Activated T-cell treated with anti-CD3 and anti-CD28 coated beads, Interleukin-2, amount 50 U/mL, for 1 hour (primary cell): ENCODE results near the gene ADD2.

ENCODE experiments used
- DNase-seq: peaks from one replicate; pipeline ENCODE4 v3.0.0-alpha.2; 2020

The ADD2 gene

DNA sequence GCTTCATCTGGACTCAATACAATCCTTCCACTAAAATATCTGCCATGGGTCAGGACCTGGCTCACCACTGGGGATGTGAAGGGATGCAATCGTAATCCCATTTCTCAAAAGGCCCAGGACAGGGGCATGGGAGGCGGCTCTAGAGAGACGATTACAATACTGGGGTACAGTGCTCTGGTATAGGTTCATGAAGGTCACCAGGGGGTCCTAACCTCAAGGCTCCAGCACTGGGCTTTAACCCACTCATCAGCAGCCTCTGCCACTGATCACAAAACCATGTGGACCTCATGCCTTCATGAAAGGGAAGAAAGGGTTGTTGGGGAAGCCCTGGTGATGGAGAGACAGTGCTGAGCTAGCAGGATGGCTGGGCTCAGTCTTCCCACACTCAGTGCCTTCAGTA is 48.8 kb downstream of the ADD2 start:
- no peak for DNase-seq

DNA sequence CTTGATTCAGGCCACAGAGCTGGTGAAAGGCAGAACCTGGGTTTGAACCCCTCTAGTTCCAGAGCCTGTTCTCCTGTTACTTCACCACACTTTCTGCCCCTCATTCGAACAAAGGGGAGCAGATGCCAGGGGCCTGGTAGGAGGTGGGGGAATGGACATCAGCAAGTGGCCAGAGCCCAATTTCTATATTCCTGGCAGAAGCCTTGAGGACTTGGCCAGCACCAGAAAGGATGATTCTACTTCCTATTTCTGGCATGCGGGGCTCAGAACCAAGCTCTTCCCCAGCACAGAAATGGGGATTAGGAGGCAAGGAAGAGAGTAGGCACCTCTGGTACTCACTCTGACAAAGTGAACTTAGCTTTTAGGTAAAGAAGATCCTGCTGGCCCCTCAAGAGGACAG is 49.3 kb downstream of the ADD2 start:
- DNase-seq, result no peak

DNA sequence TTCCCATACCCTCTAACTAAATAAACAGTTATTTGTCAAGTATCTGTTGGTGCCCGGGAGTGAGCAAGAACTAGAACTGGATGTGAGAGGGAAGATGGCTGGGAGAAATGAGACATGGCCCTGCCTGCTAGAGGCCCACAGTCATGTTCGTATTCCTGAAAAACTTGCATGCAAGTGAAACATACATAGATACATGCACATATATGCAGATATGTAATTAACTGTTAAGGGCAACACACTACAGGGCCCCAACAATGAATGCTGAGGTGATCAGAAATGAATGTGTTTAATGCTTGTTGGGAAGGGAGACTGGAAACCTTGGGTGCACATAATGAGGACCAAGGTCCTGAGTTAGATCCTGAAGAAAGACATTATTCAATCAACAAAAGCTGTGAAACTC is 49.8 kb downstream of the ADD2 start:
- no peak for DNase-seq

GRCh38 chr2:70717431-70718038 is 50.5 kb downstream of the ADD2 start:
- no peak for DNase-seq

GRCh38 chr2:70716951-70717350 is 51.0 kb downstream of the ADD2 start:
- DNase-seq, result no peak

GRCh38 chr2:70716131-70716743 is 51.8 kb downstream of the ADD2 start:
- DNase-seq, result no peak

DNA sequence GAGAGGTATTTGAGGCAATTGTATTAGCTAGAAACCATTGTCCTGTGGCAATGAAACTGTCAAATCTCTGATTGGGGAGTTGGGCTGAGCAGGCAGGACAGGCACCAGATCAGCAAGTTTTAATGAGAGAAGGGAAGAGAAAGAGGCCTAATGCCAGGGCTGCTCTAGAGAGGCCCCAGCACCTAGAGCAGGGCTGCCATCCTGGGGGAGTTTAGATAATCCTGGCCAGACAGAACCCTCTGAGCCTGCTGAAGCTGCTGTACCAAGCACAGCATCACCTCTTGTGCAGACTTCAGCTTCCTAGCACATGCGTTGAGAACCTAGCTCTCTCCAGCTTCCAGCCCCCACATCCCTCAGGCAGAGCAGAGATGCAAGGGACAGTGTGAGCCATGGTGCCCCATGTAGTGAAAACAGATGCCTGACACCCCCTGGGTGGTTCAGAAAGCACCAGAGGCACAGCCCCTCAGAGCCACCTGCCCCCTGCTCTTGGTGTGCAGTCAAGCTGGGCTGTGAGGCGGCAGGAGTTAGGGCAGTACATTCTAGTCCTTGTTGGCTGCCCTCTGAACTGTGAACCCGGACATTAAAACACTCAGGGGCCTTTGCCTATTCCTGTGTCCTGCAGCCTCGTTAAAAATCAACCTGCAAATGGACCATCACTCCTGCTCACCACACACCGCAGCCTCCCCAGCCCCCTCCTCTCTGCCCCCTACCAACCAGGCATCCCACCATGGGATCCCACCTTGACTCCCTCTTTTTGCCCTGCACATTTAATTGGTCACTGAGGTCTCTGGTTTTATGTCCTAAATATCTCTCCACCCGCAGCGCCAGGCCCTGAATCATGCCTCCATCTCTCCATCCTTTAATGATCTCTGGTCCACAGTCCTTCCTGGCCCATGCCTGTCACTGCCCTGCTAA is 52.7 kb downstream of the ADD2 start:
- no peak for DNase-seq

DNA sequence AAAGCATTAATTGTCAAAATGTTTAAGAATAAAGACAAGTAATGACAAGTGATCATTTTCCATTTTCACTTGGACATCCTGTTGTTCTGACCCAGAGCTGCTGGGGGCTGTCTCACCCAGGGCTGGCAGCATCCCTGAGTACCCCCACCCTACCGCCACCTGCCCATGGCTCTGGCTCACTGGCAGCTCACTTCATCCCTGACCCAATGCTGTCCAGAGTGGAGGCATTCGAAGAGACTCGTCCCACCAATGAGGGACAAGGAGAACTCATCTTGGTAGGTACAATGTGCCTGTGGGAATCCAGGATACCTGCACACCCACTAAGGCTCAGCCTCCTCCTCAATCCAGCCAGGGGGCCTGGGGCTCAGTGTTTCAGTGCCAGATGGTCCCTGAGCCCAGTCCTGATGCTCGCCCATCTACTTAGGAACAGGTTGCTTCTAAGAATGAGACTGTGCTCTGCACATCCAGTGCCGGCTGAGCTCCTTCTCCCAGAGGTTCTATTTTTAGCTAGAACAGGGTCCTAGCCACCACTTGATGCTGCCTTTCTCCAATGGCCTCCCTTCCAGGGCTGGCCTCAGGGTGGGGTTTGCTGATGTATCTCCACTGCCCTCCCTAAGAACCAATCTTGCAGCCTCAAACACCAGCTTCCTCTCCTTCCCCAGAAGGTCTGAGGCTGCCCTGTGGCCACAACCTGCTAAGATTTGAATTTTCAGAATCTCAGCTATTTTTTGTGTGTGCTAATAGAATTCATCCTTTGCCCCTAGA is 53.7 kb downstream of the ADD2 start:
- no peak for DNase-seq

DNA sequence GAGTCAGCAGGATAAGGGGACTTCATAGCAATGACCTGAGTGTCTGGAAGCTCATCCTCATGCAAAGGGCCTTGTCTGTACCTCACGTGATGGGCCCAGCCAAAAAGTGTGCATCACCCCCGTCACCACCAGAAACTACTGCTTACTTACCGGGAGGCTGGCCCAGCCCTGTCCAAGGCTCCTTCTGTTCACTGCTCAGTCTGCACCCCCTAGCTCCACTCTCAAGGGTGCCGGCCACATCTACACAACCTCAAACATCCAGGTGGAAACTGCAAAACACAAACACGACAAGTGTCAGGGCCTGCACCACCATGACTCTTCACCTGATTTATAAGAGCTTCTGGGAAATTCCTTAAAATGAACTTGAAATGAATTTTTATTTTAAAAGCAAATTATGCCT is 55.1 kb downstream of the ADD2 start:
- DNase-seq, result no peak

GRCh38 chr2:70711191-70711590 is 56.8 kb downstream of the ADD2 start:
- no peak for DNase-seq

DNA sequence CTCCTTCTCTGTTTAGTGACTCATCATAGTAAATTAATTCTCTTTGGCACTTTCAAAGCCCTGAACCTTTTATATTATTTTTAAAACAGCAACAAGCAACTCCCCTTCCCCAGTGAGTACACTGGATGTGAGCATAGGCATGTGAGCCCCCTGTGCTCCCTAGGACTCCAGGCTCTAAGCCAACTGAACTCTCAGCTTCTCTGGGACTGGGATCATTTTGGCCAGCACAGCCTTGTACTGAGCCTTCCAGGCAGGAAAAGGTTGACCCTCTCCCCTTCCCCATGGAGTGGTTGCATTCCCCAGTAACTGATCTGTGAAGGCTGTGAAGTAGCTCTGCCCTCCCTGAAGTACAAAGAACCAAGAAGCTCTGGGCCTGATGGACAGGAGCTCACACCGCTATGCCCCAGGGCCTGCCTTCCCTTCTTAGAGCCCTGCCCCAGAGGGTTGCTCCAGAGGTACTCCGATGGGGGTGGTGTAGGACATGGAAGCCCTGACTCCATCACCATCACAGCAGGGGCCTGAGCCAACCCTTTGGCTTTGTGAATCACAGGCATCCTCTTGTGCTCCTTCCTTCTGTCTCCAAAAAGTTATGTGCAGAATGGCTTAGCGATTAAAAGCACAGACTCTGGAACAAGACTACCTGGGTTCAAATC is 57.8 kb downstream of the ADD2 start:
- no peak for DNase-seq

DNA sequence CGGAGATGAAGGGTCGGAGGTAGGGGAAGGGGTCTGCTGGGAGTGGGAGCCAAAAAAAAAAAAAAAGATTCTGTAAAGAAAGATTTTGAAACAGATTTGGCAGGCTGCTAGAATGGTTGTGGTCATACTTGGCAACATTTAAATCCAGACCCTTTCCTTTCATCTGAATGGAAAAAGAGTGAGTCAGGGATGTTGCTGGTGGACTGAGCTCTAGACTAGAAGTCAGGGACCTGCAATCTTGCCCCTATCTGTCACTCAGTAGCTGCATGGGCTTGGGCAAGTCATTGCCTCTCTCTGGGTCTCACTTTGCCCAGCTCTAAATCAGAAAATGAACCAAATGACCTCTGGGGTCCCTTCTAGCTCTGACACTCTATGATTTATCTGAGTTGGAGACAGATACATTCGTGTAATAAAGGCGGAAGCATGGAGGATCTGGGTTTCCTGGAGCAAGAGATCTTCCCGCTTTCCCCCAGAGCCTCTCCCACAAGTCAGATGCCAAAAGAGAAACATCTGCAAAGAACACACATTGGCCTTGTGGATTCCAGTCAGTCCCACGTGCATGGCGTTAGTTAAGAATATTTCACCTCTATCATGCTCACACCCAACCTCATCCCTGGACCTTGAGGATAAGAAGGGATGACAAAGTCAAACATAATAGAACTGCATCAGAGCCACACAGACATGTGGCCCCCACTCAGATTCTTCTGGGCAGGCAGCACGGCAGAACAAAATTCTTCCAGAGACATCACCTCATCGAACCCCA is 58.5 kb downstream of the ADD2 start:
- DNase-seq, result no peak

GRCh38 chr2:70708376-70709199 is 59.4 kb downstream of the ADD2 start:
- no peak for DNase-seq

DNA sequence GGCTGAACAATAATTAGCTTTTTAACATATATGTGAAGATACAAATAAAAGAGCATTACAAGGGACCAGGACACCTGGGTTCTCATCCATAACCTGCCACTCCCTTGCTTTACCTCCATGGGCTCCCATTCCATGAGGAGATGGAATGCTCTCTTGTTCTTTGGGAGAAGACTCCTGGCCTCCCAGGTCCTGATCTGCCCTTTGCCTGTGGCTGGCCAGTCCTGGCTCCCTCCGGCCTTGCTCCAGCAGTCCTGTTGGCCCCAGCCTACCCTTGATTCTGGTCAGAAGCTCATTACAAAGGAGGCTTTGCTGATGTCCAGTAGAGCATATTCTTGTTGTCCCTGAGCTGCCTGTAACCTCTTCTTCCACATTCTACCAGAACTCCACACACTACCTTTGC is 60.3 kb downstream of the ADD2 start:
- no peak for DNase-seq

DNA sequence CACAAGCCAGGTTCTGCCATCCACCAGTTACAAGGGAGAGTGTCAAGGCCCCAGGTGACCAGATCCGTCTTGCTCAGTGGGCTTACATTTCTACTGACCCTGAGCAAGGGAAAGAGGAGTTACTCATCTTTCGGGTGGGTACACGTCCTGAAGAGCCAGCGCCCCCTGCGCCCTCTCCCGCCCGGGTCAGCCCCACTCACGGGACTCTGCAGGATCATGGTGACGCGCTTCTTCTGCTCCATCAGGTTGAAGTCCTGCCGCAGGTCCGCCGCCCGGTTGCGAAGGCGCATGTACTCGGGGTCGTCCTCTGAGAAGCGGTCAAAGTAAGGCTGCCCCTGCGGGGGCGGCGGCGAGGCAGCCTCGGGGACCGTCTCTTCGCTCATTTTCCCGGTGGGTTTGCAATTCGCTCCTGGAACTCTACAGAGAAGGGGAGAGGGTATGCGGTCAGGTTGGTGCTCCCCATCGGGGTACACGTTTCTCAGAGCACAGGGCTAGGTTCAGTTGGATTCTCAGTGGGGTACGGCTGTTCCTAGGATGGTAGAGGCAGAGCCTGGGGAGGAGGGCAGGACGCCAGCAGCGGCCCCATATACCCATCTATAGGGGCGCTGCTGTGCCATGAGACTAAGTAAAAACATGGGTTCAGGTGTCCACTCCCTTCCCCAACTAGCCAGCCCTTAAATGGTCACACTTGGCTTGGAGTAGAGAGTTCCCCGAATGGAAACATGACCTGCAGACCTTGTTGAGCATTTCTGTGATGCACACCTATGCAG is 61.8 kb downstream of the ADD2 start:
- no peak for DNase-seq

- DNase-seq, result no peak
These were observed 62.7 kb downstream of the ADD2 start for GRCh38 chr2:70705160-70705850.

GRCh38 chr2:70703900-70704549 is 64.0 kb downstream of the ADD2 start:
- DNase-seq, result no peak

DNA sequence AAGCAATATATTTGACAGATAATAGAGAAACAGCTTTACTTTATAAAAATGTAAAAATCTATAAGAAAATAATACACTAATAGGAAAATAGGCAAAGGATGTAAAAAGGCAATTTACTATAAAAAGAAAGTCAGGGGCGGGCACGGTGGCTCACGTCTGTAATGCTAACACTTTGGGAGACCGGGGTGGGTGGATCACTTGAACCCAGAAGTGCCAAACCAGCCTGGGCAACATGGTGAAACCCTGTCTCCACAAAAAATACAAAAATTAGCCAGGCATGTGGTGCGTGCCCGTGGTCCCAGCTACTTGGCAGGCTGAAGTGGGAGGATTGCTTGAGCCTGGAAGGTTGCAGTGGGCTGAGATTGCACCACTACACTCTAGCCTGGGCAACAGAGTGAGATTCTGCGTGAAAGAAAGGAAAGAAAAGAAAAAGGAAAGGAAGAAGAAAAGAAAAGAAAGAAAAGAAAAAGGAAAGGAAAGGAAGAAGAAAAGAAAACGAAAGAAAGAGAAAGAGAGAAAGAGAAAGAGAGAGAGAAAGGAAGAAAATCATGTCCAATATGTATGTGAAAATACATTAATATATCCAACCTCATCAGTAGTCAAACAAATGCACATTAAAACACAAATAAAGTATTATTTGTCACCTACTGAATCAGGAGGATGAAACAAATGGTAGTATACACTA is 65.1 kb downstream of the ADD2 start:
- no peak for DNase-seq
